GM19452 (cell line): Measurements from ENCODE around the gene CFAP210.

Experiments
- ATAC-seq: cut with Tn5 transposase; IDR thresholded peaks from one replicate; pipeline ENCODE4 v1.9.1; 2021; ENCODE audit not compliant: unreplicated experiment

The CFAP210 gene, protein sequence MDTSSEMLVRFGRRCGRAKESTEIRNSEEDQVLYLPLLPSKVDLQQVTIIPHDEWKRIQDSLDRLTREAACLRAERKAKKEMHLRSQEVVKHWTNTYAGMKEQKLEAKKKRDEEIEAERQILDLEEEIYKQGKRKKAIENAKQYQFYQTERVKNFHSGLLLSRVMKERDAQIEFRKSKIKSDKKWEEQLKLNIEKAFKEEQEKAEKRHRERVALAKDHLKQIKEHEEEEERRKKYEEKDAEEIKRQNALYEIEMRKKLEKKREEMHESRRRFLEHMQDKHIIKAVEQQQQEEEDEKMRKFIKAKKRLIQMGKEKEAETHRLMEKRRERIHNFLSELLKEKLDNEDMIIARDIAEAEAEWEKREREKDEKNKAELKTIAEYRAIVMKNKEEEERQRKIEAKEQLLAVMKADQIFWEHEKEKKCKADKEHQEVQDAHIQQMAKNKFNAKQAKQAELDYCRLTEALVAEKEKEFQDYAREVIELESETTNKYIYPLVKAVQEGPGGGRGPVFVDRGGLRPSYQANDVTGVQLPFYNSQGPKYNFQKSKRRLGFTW

DNA sequence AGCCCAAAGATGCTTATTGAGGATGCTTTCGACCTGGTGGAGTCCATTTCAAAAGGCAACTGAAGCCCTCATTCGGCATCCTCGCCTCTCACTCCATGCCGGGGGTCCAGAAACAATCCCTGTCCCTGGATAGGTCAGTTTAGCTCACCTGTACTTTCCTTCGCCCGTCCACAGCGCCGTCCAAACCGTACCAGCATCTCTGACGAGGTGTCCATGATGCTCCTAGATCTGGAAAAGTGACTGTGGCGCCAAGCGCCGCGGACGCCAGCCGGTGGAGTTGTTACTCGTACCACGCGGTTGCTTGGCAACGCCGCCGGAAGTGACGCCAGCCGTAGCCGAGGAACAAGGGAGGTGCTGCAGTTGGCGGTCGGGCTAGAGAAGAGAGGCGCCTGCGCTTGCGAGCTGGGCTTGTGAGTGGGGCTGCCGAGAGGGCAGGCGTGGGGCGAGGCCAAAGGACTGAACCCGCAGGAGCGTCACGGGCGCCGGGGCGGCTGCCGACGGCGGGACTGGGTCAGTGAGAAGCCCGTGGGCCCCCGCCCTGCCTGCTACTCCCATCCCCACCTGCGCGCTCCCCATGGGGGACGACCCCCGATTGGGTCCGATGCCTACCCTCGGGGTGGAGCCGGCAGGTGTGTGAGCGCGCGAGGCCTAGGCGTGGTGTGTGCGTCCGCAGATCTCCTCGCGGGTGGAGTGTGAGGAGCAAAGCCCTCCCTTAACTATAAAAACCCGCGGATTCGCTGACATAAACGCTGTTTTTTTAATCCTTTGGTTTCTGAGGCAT, at the start of gene CFAP210, which contains the start of gene PHOSPHO2:
Gene CFAP210 (minus strand): TSS at position 293 of the 781 bp plus-strand sequence. CDS start 78 bp downstream, at position 215.
Gene PHOSPHO2 (plus strand): TSS at position 357 of the 781 bp plus-strand sequence. CDS start 6,503 bp downstream, outside the sequence.
- peak; percentile 100 for ATAC-seq

DNA sequence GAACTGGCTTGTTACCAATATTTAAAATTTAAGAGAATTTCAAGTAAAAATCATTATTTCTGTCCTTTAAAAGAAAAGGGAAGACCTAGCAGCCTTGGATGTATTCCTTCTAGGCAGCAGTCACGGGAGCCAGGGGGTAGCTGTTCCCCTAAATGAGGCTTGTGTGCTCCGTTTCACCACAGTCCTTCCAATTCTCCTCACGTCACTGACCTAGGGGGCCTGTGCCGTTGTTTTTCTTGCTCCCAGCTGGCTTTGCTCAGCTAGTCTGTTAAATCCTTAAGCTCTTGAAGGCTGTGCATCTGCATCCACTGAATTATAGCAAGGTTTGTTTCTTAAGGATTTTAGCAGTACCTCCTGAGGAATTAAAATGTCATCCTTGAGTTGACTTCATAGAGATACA, 49.3 kb upstream of the CFAP210 start:
- no peak for ATAC-seq

DNA sequence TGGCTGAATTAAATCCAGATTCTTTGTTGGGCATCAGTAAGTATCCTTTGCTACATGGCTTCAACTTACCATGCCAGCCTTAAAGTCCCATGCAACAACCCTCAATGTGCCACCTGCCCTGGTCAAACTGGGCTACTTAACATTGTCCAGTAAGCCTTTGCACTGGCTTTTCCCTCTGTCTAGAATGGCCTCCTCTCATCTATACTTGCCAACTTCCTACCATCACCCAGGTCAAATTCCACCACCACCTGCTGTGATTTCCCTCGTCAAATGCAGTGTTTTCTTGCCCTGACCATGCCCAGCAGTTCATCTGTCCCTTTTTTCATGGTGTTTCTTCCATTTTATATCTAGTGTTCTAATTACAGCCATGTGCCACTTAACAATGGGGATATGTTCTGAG, 45.1 kb upstream of the CFAP210 start:
- ATAC-seq = no peak

DNA sequence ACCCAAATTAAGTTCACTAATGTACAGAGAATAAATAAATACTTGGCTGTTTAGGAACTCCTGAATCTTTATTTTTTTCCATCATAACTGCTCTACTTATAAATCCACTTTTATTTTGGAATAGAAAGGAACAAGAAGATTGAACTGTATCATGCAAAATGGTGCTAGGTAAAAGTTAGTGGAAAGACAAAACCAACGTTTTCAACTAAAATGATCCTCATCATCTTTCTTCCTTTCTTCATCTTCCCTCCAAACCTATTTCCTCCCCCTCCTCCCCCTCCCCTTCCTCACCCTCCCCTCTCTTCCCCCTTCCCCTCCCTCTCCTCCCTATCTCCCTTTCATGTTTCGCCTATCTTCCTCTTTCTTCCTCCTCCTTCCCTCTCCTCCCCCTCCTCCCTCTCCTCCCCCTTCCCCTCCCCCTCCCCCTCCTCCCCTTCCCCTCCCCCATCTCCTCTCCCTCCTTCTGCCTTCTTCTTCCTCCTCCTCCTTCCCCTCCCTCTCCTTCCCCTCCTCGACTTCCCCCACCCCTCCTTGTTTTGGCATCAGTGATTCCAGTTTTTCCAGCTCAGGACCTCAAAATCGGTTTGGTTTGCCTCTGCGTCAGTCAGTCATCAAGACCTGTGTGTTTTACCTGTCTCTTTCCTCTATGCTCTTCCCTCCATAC, 44.5 kb upstream of the CFAP210 start:
- ATAC-seq = no peak

DNA sequence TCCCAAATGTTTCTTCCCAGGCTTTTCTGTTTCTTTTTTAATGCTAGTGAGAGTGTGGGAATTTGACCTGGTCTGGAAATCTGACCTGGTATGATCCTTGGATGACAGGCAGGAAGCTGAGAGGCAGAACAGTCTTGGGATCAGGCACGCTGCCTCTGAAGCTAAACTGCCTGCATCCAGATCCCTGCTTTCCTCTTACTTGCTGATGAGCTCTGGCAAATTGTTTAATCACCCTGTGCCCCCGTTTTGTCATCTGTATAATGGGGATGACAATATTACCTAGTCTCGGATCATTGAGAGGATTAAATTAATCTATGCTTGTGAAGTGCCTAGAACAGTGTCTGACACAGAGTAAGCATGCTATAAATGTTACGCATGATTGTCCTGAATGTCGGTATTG, 42.7 kb upstream of the CFAP210 start:
- ATAC-seq = no peak

DNA sequence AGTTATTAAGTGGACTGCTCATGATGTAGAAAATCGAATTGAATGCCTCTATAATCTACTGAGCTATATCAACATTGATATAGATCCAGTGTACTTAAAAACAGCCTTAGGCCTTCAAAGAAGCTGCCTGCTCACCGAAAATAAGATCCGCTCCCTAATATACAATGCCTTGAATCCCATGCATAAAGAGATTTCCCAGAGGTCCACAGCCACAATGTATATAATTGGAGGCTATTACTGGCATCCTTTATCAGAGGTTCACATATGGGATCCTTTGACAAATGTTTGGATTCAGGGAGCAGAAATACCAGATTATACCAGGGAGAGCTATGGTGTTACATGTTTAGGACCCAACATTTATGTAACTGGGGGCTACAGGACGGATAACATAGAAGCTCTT, 41.4 kb upstream of the CFAP210 start:
- no peak for ATAC-seq

DNA sequence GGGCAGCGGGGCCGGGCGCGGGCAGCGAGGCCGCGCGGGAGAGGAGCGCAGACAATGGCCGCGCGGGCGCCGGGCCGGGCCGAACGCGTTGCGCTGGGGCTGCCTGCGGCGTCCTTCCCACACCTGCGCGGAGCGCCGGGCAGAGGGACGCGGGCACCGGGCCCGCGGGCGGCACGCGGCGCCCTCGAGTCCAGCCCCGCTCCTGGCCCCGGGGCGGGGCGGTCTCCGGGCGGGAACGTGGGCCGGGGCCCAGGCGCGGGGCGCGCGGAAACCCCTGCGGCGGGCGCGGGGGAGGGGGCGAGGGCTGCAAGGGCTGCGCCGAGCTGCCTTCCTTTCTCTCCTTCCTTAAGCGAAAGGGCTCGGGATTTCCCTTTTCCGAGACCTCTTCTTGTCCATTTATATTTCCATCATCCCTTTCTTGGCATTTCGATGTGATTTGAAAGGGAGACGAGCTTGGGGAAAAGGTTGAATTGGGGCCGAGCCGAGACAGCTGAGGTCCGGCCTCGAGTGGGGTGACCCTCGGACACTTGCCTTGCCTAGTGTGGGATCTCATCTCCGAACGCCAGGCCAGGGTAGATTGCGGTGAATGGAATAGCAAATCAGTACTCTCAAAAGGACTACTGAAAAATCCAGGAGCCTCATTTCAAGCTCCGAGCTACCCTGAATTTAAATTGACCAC, 40.1 kb upstream of the CFAP210 start:
- ATAC-seq = peak; percentile 47

DNA sequence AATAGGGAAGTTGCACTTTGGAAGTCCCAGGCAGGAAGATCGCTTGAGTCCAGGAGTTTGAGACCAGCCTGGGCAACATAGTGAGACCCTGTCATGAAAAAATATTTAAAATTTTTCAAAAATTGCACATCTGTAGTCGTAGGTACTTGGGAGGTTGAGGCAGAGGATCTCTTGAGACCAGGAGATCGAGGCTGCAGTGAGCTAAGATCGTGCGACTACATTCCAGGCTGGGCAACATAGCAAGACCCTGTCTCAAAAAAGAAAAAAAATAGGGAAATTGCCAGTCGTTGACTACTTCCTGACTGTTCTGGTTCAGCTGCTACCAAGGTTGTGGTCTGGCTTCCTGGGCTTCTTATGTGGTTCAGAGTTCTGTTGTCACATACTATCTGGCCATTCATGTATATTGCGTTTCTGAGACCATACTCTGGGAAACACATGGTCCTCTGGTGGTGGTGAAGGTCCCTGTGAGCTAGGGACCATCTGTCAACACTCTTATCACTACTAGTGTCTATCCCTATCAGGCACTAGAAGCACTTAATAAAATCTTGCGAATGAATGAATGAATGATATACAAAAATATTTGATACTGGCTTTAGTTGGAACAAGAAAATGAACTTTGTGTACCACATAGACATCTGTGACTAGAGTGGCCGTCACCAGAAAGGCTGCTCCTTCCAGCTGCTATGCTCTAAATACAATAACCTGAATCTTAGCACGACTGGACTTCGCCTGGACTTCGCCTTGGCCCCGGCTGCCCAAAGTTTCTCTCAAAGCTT, 38.6 kb upstream of the CFAP210 start:
- ATAC-seq = no peak

DNA sequence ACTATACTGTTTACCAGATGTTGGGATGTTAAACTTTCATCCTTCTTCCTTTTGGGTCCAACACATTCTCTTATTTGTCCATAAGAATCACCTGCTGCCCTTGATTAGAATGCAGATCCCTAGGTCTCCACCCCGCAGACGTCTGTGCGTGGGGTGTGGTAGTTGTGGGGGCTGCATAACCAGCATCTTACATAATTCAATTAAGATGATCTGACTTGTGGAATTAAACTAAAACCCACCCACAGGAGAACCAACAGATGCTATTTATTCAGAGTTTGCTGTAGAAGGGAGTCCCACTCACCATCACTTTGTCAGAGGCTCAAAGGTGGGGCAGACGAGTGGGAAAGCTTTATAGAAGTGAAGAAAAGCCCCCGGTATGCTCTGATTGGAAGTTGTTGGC, 37.9 kb upstream of the CFAP210 start:
- ATAC-seq = no peak

DNA sequence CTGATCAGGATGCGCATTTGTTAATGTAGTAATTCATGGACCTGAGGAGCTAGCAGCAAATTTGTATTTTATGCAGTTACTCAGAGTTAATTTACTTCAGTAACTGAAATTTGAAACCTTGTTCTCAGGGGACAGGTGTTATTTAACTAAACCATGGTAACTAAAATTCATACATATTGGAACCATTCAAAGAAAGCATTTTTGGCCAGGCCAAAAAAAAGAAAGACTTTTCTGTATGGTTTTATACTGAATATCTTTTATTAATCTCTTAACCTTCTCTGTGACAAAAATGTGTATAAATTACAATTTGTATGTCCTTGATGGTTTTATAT, 35.0 kb upstream of the CFAP210 start:
- ATAC-seq = no peak

DNA sequence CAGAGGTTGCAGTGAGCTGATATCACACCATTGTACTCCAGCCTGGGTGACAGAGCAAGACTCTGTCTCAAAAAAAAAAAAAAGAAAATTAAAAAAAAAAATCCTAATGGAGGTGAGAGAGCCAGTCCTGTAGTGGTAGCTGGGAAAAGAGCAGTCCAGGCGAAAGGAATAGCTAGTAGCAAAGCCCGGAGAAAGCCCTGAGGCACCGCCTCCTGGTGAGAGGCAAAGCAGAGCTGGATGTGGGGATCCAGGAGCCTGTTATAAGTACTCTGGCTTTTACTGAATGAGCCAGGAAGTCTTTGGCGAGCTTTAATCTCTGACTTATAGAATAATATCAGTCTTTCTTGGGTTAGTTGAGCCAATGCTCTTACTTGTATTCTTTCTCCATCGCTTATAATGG, 32.9 kb upstream of the CFAP210 start:
- no peak for ATAC-seq

DNA sequence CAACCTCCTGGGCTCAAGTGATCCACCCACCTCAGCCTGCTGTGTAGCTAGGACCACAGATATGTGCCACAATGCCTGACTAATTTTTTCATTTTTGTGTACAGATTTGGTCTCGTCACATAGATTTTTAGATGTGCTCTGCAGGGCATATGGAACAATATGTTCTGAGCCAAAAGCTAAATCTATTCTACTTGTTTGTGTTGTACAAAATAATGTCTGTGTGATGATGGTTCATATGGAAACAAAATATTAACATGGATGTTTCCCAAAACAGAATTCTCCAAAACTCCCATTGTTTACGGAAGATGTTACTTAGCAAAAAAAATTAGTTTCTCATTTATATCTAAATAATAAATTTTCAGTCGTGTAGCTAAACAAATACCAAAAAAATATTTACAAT, 26.8 kb upstream of the CFAP210 start:
- ATAC-seq = no peak

DNA sequence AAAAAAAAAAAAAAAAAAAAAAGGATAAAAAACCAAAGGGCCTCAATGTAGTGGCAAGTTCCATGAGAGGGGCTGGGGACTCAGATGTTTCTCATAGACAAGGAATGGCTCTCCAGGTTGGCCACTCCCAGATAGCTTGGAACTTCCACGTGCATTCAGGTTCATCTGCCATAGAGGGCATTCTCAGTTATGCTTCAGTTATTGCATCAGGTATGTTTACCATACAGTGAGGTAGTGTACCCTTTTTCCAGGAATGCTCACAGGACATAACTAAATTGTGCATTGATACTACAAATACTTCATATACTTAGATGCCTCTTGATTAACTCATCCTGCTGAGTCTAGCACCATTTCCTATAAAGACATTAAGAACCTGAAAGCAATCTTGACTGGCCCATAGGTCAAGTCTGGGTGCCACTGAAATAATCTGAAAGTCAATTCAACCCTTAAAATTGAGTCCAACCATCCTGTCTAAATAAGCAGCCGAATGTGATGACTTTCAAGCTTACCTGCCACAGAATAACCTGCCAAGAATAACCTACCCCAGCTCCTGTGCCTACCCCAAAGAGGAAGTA, 24.8 kb upstream of the CFAP210 start:
- no peak for ATAC-seq

DNA sequence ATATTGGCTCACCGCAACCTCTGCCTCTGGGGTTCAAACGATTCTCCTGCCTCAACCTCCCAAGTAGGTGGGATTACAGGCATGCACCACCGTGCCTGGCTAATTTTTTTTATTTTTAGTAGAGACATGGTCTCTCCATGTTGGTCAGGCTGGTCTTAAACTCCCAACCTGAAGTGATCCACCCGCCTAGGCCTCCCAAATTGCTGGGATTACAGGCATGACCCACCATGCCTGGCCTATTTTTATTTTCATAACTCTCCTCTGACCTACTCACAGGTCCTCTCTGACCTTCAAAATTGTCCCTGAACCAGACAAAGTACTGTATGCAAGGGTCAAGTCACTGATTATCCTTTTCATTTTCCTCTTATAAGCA, 23.5 kb upstream of the CFAP210 start:
- ATAC-seq = no peak

DNA sequence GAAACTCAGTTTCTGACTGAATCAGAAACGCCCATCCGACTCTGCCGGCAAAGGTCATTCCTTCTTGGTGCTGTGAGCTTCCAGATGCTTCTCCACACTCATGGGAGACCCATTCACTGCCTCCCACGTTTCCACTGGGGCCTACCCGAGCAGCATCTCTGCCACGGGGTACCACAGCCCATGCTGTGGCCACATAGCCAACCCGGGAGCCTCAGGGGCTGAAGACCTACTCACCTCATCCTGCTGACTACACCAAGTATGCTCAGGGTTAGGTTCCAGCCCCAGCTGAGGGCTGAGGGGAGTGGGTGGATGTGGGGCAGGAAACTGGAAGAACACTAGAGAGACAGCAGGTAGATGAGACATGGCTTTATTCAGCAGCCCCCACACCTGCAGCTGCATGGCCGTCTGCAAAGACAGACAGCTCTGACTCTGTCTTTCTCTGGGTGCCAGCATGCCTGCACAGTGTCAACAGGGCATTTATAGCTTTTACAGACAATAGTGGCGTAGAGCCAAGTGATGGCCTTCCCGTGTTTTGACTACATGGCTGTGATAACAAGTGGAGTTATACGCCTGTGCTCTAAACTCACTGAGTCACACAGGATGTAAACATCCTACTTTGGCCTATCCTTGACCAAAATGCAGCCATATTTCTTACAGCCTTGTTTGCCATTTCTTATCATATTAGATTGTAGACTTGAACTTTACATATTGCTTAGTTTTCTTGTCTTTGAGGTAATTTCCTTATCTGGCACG, 22.9 kb upstream of the CFAP210 start:
- ATAC-seq = no peak

DNA sequence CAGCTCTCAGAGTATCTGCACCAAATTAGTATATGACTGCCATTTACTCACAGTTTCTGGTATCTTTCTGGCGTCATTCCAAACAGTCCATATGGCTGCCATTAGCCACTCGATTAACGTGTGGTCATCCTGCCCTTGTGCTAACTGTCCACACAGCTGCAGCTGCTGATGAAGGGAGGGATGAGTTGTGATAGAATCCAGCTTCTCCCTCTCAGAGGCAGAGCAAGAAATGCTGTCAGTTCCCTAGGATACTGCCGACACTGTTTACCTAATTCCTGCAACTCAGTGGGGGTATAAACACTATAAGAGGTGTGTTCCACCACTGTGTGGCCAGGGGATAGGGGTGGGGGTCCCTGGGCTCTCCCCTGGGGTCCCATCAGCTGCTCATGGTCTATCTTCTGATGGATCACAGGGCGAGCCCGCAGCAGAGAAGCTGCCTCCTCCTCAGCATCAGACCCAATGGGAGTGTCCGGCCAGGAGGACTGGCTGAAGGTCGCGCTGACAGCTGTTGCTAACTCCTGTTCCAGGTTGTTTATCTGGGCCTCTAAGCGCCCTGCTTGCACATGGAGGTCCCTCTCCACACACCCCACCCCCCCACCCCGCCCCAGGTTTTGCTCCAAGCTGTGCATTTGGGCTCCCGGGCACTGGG, 22.2 kb upstream of the CFAP210 start:
- no peak for ATAC-seq

DNA sequence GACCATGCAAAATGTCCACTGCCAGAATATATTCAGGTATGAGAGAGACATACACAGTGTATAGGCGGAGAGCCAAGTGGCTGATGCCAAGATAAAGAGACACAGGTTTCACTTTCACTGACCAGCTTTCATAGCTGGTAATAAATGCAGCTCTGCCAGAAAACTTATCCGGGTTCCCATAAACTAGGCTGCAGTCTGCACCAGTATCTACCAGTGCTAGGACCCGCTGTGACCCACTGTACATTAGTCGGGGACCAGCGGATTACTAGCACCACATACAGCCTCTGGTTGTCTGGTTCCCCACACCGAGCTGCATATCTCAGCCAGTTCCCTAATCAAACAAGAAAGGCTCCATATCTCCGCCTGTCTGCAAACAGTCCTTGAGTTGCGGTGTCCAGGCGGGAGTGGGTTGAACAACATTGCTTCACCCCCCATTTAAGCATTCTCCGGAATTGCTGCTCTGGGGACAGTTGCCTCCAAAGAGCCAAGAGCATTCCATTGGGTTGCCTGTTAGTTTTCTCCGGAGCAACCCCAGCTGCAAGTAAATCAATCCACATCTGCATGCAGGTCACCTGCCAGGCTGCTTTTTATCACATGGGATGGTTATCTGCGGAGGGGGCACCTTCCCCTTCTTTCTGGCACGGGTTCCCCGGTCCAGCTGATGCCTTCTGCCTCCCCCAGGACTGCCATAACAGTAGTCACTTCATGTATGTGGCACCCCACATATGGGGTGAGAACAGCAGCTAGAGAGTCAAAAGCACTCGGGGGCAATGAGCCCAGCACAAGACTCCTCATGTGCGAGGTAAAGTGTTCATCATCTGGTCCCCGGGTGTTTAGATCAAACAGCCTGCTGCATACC, 21.4 kb upstream of the CFAP210 start:
- ATAC-seq = no peak

DNA sequence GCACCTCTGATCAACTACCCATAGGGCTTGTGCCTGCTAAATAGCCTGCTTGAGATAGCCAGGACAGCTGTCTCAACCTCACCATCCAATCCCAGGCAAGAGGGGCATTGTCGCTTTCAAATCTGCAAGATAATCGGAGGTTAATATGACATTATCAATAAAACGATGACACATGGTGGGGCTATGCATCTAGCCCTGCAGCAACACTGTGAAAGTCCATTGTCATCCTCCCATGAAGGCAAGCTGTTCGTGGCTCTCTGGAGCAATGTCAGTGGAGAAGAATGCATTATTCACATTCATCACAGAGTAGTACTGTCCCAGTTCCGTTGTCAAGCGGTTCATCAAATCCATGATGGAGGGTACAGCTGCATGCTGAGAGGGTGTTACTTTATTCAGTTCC, 20.5 kb upstream of the CFAP210 start:
- ATAC-seq = no peak
